Activated CD4-positive, alpha-beta memory T cell treated with anti-CD3 and anti-CD28 coated beads, Interleukin-2, amount 10 ng/mL, durations not matched to agents 7 days and 5 days (primary cell): ENCODE data around the gene EHD1. TPM values are rescaled to one million over a fixed set of nuclear protein-coding genes. Genes with fewer than 3 reads are reported as not detected.

Source experiments
- CTCF ChIA-PET: fragments of 350-600 bp; sonication (Branson Sonifier 250); formaldehyde crosslinking; loops from one replicate; lab custom pipeline; 2021; ENCODE audit warnings: antibody characterized with exemption, inconsistent platforms; lab: Charles Lee
- POLR2A ChIA-PET: fragments of 350-600 bp; sonication (Branson Sonifier 250); formaldehyde crosslinking; loops from one replicate; lab custom pipeline; 2021; ENCODE audit warnings: antibody characterized with exemption; lab: Charles Lee
- DNase-seq: peaks from one replicate; pipeline ENCODE4 v3.0.0-alpha.2; 2020
- H3K27ac Mint-ChIP-seq: one replicate; pipeline ENCODE4 v1.8.0; 2021; ENCODE audit warnings: mild to moderate bottlenecking, mixed read lengths
- H3K27me3 Mint-ChIP-seq: one replicate; pipeline ENCODE4 v1.8.0; 2021; ENCODE audit warnings: mixed read lengths
- H3K36me3 Mint-ChIP-seq: one replicate; pipeline ENCODE4 v1.8.0; 2021; ENCODE audit warnings: low read depth, mixed read lengths
- H3K4me1 Mint-ChIP-seq: one replicate; pipeline ENCODE4 v1.8.0; 2021; ENCODE audit warnings: mixed read lengths
- H3K4me3 Mint-ChIP-seq: one replicate; pipeline ENCODE4 v1.8.0; 2021; ENCODE audit warnings: mild to moderate bottlenecking, mixed read lengths
- H3K9me3 Mint-ChIP-seq: one replicate; pipeline ENCODE4 v1.8.0; 2021; ENCODE audit warnings: mixed read lengths
- total RNA-seq, 2 experiments: library from RNA; stranded (reverse); gene quantifications; one replicate each; pipeline ENCODE4 v1.2.3, GENCODE V29; 2021

The EHD1 gene
- total RNA-seq, 2 experiments from 2014 or later: 138 to 146 TPM

GRCh38 chr11:64834723-64835615 lies 43.5 kb downstream of the EHD1 start:
- CTCF ChIA-PET: no interaction called here
- POLR2A ChIA-PET: interaction anchor here (0.7 to 1.5 kb wide), 3 partner anchors 9 to 57 kb away, joined by 3 to 4 read pairs (median 3); partner anchors contain the start of genes CDC42BPG and SF1
- no peaks in the 10 kb centered on the region for H3K27me3 Mint-ChIP-seq
- H3K9me3 Mint-ChIP-seq: no peaks in the 10 kb centered on the region
- no peak for DNase-seq
- H3K4me1 Mint-ChIP-seq: peaks cover 7% of the 10 kb centered on the region
- no peak overlapping the region for H3K27ac Mint-ChIP-seq
- H3K4me3 Mint-ChIP-seq: no peak overlapping the region
- no peaks in the 10 kb centered on the region for H3K36me3 Mint-ChIP-seq

GRCh38 chr11:64834031-64834722 lies 44.2 kb downstream of the EHD1 start:
- ChIA-PET POLR2A (interaction anchor here (0.7 to 1.0 kb wide), 3 partner anchors 9 to 19 kb away, joined by 3 read pairs; partner anchors contain the start of gene CDC42BPG), CTCF (no interaction called here)
- Mint-ChIP-seq H3K27me3 (no peaks in the 10 kb centered on the region), H3K4me1 (peaks cover 7% of the 10 kb centered on the region), H3K27ac (no peak overlapping the region), H3K9me3 (no peaks in the 10 kb centered on the region), H3K36me3 (no peaks in the 10 kb centered on the region), H3K4me3 (no peak overlapping the region)
- no peak for DNase-seq

- H3K27ac Mint-ChIP-seq: no peak overlapping the region
- no peak for DNase-seq
- peaks cover 7% of the 10 kb centered on the region for H3K4me1 Mint-ChIP-seq
- CTCF ChIA-PET: no interaction called here
- H3K36me3 Mint-ChIP-seq: no peaks in the 10 kb centered on the region
- H3K27me3 Mint-ChIP-seq: no peaks in the 10 kb centered on the region
- H3K4me3 Mint-ChIP-seq: no peak overlapping the region
- POLR2A ChIA-PET: interaction anchor here (1.0 kb wide), 1 partner anchor 15 kb away, joined by 3 read pairs; no protein-coding TSS in a partner anchor
- H3K9me3 Mint-ChIP-seq: no peaks in the 10 kb centered on the region
These were observed 44.9 kb downstream of the EHD1 start for GRCh38 chr11:64833509-64833908.

DNA sequence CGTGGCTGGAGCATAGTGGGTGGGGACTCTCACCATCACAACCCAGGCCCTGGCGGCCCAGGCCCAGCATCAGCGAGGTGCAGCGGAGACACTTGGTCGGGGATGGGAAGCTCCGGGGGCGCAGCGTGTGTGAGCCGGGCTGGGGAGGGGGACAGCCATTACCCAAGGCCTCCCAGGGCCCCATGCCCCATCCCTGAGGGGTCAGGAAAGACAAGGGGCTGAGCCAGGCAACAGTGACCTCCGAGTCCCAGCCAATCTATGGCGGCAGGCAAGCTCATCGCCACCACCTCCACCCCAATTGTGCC lies 45.3 kb downstream of the EHD1 start:
- no peaks in the 10 kb centered on the region for H3K27me3 Mint-ChIP-seq
- H3K36me3 Mint-ChIP-seq: no peaks in the 10 kb centered on the region
- H3K4me3 Mint-ChIP-seq: no peak overlapping the region
- no peak overlapping the region for H3K27ac Mint-ChIP-seq
- H3K9me3 Mint-ChIP-seq: no peaks in the 10 kb centered on the region
- no peak for DNase-seq
- ChIA-PET CTCF (no interaction called here), POLR2A (interaction anchor here (1.0 kb wide), 1 partner anchor 15 kb away, joined by 3 read pairs; no protein-coding TSS in a partner anchor)
- peaks cover 7% of the 10 kb centered on the region for H3K4me1 Mint-ChIP-seq

GRCh38 chr11:64832467-64833197 lies 45.8 kb downstream of the EHD1 start:
- H3K27ac Mint-ChIP-seq: no peak overlapping the region
- DNase-seq: no peak
- no peaks in the 10 kb centered on the region for H3K36me3 Mint-ChIP-seq
- H3K9me3 Mint-ChIP-seq: no peaks in the 10 kb centered on the region
- H3K27me3 Mint-ChIP-seq: no peaks in the 10 kb centered on the region
- ChIA-PET POLR2A (no interaction called here), CTCF (no interaction called here)
- H3K4me3 Mint-ChIP-seq: no peak overlapping the region
- H3K4me1 Mint-ChIP-seq: peaks cover 7% of the 10 kb centered on the region

DNA sequence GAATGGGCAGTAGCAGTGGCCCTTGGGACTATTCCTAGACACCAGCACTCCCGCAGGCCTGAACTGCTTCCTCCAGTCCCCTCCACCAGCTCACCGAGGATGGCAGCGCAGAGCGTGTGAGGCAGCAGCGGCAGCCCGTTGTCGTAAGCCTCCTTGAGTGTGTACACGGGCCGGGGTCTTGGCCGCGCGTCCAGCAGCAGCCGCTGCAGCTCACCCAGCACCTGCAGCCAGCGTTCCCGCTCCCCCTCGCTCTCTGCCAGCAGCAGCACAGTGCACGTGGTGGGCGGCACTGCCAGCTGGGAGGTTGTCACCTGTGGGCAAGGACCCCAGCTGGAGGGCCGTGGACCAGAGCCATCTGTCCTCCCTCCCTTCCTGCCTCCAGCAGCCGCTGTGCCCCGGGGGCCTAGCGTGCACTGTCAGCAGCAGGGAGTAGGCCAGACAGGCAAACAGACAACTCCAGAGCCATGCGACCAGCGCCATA lies 47.0 kb downstream of the EHD1 start:
- no peak overlapping the region for H3K27ac Mint-ChIP-seq
- no peaks in the 10 kb centered on the region for H3K9me3 Mint-ChIP-seq
- DNase-seq: no peak
- no peaks in the 10 kb centered on the region for H3K36me3 Mint-ChIP-seq
- POLR2A ChIA-PET: interaction anchor here (1.4 kb wide), 1 partner anchor 21 kb away, joined by 4 read pairs; the partner anchor contains the start of gene MEN1
- CTCF ChIA-PET: interaction anchor here (1.4 kb wide), 1 partner anchor 13 kb away, joined by 4 read pairs; the partner anchor contains the start of gene CDC42BPG
- H3K27me3 Mint-ChIP-seq: no peaks in the 10 kb centered on the region
- no peaks in the 10 kb centered on the region for H3K4me1 Mint-ChIP-seq
- H3K4me3 Mint-ChIP-seq: no peak overlapping the region

GRCh38 chr11:64829536-64830251 lies 48.7 kb downstream of the EHD1 start:
- no peaks in the 10 kb centered on the region for H3K9me3 Mint-ChIP-seq
- no peak overlapping the region for H3K4me3 Mint-ChIP-seq
- no peak for DNase-seq
- H3K27me3 Mint-ChIP-seq: no peaks in the 10 kb centered on the region
- CTCF ChIA-PET: no interaction called here
- POLR2A ChIA-PET: no interaction called here
- no peak overlapping the region for H3K27ac Mint-ChIP-seq
- no peaks in the 10 kb centered on the region for H3K4me1 Mint-ChIP-seq
- no peaks in the 10 kb centered on the region for H3K36me3 Mint-ChIP-seq

DNA sequence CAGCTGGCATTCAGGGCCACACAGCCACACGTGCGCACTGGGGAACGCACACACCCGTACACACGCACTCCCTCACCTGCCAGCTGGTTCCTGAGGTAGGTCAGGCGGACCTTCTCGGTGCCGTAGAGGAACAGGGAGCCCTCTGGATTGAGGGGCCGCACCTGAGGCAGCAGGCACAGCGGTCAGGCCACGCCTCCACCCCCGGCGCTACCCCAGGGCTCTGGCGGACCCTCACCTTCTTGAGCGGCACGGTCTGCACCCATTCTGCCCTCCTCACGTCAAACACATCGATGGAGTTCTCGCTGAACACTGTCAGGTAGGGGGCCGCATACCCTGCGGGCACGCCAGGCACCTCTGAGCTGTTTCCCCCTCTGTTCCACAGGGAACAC lies 51.0 kb downstream of the EHD1 start:
- H3K27me3 Mint-ChIP-seq: peaks cover 2% of the 10 kb centered on the region
- POLR2A ChIA-PET: no interaction called here

DNA sequence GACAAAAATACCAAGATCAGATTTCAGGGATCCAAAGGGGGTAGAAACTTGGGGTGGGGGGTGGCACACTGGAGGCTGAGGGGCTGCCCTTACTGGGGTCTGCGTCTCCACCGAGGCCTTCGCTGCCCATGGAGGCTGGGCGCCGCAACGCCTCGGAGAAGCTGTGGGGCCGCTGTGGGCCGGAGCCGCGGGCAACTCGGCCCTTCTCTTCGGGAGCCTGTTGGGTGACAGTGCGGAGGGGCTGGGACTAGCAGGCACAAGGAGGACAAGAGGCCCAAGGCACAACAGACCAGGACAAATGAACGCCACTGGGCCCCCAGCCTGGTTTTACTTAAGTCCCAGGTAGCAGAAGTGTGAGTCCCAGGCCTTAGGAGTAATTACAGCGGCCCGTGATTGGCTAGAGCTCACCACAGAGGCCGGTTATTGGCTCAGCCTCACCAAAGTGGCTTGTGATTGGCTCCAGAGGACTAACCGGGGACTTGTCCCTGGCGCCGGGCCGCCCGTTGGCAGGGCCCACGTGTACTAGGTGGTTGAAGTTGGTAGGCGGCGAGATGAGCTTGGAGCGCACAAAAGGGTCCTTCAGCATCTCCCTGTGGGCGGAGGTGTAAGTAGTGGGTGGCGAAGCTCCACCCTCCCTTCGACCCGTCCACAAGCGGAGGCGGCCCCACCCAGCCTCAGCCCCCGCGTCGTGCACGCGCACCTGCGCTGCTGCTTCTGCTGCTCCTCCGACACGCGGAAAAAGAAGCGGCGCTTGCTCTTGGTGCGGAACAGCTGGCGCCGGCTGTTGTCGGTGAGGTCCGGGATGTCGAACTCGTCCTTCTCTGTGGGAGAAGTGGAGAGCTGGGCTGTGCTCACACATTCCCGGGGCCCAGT lies 51.6 kb downstream of the EHD1 start:
- no peak for DNase-seq
- ChIA-PET CTCF (interaction anchor here (0.7 to 0.9 kb wide), 3 partner anchors 10 to 488 kb away, joined by 3 read pairs; partner anchors contain the start of genes CDC42BPG and CDC42EP2), POLR2A (no interaction called here)
- Mint-ChIP-seq H3K4me1 (no peaks in the 10 kb centered on the region), H3K9me3 (no peaks in the 10 kb centered on the region), H3K27ac (no peak overlapping the region), H3K36me3 (no peaks in the 10 kb centered on the region), H3K4me3 (no peak overlapping the region), H3K27me3 (peaks cover 2% of the 10 kb centered on the region)

More for the DNA sequence above, 51.0 kb downstream of the EHD1 start:
- Mint-ChIP-seq H3K27ac (no peak overlapping the region), H3K4me1 (no peaks in the 10 kb centered on the region), H3K4me3 (no peak overlapping the region), H3K9me3 (no peaks in the 10 kb centered on the region), H3K36me3 (no peaks in the 10 kb centered on the region)
- CTCF ChIA-PET: interaction anchor here (0.8 kb wide), 1 partner anchor 488 kb away, joined by 3 read pairs; the partner anchor contains the start of gene CDC42EP2
- no peak for DNase-seq

- no peaks in the 10 kb centered on the region for H3K4me1 Mint-ChIP-seq
These were observed 52.4 kb downstream of the EHD1 start for GRCh38 chr11:64826062-64826461.

DNA sequence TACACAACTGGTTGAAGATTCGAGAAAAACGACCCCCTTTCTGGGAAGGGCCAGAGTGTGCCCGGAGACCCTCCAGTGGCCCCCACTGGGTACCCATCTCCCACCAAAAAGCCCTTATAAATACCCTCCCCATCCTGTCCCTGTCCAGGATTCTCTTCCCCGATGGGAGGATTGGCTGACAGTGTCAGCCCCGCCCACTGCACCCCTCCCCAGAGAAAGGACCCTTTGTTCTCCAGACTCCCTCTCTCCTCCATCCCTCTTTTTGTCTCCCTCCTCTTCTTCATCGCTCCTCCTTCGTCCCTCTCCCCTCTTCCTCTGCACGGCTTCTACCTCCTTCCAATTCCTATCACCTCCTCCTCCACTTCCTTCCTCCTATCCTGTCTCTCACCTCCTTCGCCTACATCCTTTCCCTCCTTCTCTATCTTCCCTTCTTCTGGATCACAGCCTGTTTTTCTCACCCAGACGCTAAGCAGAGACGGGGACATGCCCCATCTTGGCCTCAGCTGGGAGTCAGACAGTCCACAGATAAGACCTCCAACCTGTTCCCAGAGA lies 54.8 kb downstream of the EHD1 start:
- Mint-ChIP-seq H3K27me3 (peaks cover 2% of the 10 kb centered on the region), H3K27ac (no peak overlapping the region), H3K4me1 (no peaks in the 10 kb centered on the region), H3K36me3 (no peaks in the 10 kb centered on the region), H3K9me3 (no peaks in the 10 kb centered on the region), H3K4me3 (no peak overlapping the region)
- ChIA-PET CTCF (no interaction called here), POLR2A (no interaction called here)
- DNase-seq: no peak

More at GRCh38 chr11:64826062-64826461, 52.4 kb downstream of the EHD1 start:
- no peak overlapping the region for H3K4me3 Mint-ChIP-seq
- ChIA-PET POLR2A (no interaction called here), CTCF (interaction anchor here (0.7 to 0.9 kb wide), 3 partner anchors 10 to 90 kb away, joined by 3 to 5 read pairs (median 3); partner anchors contain the start of gene CDC42BPG)
- H3K27ac Mint-ChIP-seq: no peak overlapping the region
- peaks cover 2% of the 10 kb centered on the region for H3K27me3 Mint-ChIP-seq
- no peaks in the 10 kb centered on the region for H3K9me3 Mint-ChIP-seq
- DNase-seq: no peak
- no peaks in the 10 kb centered on the region for H3K36me3 Mint-ChIP-seq
